GM21381 (cell line): ENCODE results near the gene SDHB.
"Not testable (repeated sequence)": the region's sequence is repeated elsewhere in the genome, so short reads cannot be mapped to it uniquely, and the experiment has no call there.

Experiments
- ATAC-seq: cut with Tn5 transposase; IDR thresholded peaks from one replicate; pipeline ENCODE4 v1.9.1; 2021; ENCODE audit warnings: mild to moderate bottlenecking, moderate library complexity; ENCODE audit not compliant: unreplicated experiment

SDHB gene

DNA sequence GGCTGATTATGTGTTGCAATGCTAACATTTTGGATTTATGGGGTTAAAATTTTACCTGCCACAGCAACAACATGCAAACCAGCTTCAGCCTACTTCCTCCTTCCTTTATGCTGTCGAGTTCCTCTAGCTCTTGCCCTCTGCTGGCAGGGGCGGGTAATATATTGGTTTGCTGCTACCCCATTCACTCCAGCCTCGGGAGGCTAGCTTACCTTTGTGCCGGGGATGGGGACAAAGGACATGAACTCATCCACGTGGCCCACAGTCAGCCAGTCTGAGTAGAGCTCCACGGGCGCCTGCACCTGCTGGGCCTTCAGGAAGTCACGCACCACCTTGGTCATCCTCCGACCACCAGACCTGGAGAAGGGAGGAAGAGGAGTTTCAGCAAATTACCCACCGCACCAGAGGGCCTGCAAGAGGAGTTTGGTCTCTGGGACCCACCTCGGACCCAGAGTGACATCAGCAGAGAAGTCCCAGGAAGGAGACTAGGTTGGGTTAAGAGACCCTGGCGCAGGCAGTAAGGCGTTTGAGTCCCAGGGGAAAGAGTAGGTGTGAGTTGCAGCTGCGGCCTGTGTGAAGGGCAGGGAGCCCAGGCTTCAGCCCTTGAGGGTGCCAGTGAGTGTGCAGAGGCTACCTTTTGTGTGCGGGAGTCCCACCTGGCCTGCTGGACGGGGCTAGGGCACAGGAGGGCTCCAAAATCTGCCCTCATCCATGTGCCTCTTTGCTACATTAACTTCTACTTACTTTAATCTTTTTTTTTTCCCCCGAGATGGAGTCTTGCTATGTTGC is 21.8 kb upstream of the SDHB start:
- no peak for ATAC-seq

DNA sequence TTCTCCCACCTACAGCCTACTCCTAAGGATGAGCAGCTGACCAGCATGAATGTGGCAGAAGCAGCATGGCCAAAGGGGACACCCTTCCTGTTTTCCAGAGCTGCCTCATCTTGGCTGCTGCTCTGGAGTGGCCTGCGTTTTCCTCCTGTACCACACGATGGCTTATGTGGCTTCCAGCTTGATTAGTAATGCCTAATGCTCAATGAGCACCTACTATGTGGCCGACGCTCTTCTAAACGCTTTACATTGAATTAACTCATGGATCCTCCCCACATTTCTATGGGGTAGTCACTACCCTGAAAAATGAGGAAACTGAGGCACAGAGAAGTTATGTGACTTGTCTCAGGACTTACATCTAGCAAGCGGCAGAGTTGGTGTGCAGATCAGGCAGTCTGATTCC is 18.0 kb upstream of the SDHB start:
- no peak for ATAC-seq

DNA sequence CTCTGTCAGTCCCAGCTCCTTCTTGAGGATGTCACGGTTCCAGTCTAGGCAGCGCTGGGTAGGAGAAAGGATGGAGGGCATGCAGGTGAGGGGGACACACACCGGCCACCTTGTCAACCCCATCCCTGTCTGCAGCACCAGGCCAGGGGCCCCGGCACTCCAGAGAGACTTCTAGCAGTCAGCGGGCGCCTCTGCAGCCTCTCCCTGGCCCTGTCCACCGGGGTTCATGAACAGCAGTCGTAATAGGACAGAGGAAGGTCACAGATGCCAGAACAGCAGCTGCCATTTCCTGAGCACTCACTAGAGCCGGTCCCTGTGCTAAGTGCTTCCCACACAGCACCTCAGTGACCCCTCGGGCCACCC is 16.3 kb upstream of the SDHB start:
- ATAC-seq = no peak

DNA sequence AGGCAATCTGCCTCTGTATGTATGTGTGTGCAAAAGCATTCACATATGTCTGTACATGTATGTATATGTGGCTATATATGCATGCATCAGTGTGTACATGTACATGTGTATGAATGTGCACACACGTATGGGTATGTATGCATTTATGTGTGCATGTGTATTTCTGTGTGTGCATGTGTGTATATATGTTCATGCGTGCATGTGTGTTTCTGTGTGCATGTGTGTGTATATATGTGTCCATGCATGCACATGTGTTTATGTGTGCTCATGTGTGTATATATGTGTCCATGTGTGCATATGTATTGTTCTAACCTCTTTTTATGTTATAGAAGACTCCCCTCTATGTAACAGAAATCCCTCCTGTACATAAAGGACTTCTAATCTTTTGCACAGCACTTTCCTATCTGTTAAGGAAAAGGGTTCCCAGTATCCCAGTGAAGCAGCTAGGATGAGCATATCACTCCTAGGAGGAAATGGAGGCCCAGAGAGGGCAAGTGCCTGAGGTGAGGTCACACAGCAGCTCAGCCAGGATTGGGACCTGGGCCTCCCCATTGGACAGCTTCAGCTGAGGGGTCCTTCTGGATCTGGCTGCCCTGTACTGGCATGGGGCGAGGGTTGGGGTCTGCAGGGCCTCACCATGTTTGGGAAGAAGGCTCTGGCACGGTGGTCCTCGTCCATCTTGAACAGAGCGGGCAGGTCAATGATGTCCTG is 15.8 kb upstream of the SDHB start:
- no peak for ATAC-seq

DNA sequence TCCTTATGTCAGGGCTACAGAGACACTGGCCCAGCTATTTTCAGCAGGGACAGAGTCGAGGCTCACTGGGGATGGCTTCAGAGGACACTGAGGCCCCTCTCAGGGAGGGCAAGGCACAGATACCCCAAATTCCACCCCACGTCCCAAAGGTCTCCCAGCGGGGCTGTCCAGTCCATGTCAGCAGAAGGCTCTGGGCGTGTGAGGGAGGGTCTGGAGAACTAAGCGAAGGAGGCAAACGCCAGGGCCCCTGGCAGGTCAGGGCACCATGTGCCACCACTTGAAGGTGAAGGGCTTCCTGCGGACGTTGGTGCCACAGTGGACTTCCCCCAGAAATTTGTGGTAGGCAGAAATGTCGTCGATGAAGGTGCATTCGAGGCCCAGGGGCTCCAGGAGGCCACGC is 15.0 kb upstream of the SDHB start:
- ATAC-seq = no peak

DNA sequence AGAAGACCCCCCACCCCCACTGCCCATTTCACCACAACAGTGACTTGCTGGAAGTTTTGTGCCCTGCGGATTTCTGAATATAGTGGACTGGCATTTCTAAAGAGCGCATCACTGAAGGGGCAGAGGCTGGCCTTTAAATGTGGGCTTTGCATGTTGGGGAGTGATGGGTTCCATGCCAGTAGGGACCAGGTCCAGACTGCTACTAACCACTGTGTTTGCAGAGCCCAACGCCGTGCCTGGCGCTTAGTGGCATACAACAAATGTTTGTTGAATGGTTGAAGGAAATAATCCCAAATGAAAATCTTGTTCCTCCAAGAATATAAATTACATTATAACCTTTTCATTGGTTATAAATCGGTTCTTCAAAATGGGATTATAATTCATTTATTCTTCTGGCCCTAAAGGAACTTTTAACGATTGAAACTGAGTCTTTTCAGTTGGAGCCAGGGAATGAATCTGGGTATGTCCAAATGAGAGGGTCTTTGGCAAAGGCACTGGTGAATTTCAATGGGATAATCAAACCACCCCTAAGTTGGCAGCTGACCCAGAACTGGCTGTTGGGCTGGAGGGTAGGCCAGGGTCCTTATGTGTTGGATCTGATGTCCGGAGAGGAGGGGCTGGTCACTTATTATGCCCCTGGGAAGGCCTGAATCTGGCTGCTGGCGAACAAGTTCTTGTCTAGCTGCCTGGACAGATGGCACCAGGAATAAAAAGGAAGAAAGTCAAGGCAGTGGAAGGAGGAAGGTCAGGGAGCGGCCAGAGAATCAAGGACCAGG is 13.8 kb upstream of the SDHB start:
- no peak for ATAC-seq

DNA sequence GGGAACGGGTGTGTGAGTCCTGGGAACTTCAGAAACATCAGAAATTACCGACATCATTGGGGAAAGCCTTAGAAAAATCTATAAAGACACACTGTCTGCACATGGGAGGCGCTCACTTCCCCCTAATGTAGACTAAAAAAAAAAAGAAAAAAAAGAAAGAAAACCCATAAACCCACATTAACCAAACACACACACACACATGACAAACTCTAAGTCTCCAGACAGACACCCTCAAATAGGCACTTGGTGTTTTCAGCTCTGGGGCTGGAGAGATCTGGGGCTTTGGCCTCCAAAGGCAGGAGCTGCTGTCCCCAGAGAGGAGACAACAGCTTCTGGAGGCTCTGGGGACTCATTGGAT is 13.2 kb upstream of the SDHB start:
- ATAC-seq = no peak

DNA sequence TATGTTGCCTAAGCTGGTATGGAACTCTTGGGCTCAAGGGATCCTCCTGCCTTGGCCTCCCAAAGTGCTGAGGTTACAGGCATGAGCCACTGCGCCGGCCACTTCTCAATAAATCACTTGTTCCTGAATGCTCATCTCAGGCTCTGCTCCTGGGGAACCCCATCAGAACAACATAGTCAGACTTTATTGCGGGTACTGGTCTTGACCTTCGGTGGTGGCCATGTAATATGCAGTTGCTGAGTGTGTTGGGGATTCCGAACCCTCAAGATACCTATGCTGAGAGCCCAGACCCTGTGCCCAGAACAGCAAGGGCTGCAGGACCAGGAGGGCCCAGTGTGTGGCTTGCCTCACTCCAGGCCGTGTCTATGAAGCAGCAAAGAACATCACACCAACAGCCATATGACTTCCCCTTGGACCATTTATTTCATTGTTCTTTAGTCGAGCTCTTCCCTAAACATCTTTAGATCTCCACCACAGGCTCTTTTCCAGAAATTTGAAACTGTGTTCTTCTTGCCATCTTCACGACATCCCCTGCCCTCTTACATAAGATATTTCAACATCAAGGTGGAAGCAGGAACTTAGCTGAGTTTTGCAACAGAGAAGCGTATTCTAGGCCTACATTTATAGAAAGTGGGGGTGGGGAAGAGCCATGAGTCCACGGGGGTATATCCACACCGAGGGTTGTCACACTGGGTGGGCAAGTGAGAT is 12.7 kb upstream of the SDHB start:
- no peak for ATAC-seq

DNA sequence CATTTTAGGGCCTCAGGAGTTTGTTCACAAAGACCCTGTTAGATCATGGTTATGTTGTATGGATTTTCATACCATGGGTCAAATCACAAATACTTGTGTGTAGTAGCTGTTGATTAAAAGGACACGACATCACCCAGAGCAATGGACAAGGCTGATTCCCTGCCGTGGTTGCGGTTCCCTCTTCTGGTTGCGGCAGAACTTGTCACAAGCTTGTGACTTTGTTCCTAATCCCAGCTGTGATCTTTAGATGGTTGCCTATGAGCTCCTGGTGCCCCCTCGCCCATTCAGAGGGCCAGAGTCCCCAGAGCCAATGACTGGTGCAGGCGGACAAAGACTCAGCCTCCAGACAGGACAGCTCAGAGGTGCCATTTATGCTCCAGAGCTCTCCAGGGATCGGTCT is 11.8 kb upstream of the SDHB start:
- no peak for ATAC-seq

DNA sequence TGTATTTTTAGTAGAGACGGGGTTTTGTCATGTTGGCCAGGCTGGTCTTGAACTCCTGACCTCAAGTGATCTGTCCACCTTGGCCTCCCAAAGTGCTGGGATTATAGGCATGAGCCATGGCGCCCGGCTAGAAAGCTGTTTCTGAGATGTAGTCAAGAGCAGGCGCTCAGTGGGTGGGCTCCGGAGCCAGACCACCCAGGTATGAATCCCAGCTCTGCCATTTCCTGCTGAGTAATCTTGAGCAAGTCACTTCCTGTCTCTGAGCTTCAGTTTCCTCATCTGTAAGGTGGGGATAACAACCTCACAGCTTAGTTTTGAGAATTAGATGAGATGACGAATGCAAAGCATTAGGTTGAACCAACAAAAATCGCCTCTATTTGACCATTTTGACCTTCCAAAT is 8.9 kb upstream of the SDHB start:
- not testable (repeated sequence) for ATAC-seq

DNA sequence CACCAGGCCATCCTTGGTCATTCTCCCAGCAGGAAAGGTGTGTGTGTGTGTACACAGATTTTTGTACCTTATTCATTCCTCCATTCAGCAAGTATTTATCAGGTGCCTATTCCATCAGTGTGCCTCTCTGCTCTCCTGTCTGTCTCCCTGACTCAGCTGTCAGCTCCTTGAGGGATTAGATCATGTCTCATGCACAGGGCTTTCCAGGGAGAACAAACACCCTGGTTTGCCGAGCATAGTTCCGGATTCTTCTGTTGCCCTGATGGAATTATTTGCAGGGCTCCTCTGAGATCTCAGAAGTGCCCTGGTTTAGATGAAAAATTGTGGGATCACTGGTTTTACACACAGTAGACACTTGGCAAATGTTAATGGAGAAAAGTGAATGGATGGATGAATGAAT is 8.1 kb upstream of the SDHB start:
- no peak for ATAC-seq

DNA sequence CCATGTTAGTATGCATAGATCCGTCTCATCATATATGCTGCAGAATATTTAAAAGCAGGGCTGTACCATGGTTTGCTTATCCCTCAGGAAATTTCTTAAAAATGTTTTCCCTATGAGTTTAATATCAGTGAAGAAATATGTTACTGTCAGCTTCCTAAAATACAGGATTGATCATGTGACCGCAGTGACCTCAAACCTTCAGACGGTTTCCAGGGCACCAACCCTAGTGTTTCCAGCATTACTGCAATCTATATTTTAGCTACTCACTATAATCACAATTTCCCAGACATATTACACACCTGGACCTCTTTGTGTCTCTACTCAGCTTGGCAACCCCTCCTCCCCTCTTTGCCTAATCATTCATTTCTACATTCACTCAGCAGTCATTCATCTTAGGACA is 7.7 kb upstream of the SDHB start:
- ATAC-seq = no peak

DNA sequence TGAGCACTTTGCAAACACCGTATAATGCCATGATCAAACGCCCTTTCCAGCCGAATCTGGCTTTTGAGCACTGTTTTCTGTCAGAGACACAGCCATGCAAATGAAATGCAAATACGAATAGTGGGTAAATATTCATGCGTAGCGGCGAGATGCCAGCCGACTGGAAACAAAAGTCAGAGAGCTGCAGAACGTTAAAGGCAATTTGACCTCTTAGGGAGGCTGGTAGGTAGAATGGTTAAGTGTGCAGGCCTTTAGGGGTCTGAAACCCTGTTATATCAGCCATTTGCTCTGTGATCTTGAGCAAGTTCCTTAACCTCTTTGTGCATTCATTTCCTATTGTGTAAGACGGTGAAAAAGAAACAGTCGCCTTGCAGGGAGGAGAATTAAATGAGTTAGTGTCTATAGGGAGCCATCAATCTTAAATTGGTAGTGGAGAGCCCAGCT is 6.5 kb upstream of the SDHB start:
- ATAC-seq = no peak

DNA sequence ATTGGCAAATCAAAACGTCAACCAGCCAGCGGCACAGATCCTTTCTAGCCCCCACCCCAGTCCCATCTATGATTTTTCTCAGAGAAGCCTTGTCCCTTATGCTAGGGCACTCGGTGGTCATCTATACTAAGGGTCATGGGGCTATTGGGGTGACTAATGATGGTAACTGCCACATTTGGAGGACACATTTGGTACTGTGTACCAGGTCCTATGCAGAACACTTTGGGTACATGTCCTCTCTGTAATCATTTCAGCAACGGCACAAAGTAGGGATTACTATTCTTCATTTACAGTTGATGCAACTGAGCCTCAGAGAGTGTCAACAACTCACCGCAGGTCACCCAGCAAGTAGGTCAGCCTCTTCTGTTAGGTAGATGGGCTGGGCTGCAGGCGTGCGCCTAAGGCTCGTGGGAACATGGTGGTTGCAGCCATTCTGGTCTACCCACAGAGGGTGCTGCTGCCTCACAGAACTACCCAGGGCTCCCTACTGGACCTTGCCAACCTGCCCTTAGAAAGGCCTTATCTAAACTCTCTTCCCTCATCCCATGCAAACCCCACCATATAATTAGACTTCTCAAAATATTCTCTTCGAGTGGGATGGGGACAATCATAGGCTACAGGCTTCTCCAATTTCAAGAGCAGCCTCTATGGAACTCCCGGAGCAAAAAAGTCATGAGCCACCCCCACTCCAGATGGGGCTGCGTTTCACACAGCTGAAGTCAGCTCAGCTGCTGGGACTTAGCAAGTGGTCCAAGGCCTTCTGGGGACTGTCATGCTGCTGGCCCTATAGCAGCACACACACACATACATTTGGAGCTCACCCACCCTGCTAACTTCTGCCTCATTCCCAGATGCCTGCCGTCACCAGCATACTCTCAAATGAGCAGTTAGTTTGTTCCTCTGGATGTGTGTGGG is 5.8 kb upstream of the SDHB start:
- no peak for ATAC-seq

DNA sequence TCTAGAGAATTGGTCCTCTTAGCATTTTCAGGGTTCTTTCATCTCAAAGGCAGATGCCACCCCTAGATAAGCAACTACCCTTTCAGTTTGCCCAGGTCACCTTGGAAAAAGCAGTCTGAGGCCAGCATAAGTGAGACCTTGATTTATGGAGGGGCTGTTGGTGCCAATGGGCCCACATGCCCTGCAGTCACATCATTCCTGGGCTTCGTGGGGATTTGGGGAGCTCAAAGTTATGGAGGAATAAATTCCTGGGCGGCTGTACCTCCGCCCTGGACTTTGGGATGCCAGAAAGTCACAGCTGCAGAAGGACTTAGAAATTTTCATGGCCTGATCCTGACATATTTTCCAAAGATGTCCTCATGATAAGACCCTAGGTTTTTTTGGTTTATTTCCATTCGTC is 2.7 kb upstream of the SDHB start:
- ATAC-seq = no peak

DNA sequence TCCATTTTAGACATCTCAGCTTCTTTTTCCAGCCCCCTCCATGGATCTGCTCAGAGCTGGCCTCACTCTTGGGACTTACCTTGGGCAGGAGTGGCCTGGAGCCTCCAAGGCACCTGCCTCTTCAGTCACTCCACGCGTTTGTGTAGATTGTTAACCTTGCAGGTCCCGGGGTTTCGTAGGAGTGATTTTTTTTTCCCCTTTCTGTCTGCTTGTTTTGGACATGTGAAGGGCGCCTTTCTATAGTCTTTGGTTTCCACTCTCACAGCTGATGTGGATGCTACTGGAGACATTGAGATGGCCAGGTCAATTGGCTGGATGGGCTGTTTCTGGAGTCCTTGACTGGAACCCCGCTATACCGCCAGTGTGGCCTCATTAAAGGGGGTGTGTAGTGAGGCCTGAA is 2.0 kb upstream of the SDHB start:
- ATAC-seq = no peak

DNA sequence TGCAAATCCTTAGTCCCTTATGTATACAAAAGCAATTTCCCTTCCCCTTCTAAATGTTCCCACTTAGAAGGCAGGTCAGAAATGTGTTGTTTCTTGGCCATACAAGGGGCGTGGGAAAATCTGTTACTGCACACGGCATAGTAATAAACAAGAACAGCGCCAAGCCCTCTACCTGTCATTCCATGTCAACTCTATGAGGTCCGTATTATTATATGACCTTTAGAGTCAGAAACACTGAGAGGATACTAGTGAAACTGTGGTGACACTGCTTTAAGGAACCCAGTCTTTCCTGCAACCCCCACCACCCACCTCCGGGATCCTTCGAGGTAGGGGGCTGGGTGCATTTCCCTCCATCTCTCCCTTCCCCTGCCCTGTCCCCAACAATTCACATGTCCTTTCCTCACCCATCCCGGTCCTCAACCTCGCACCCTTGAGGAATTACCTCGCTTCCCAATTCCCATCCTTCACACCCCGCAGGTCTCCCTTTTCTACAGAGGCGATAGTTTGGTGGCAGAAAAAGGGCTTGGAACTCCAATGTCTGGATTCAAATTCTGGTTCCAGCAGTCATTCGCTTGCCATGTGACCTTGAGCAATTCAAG is 647 bp downstream of the SDHB start:
- no peak for ATAC-seq

DNA sequence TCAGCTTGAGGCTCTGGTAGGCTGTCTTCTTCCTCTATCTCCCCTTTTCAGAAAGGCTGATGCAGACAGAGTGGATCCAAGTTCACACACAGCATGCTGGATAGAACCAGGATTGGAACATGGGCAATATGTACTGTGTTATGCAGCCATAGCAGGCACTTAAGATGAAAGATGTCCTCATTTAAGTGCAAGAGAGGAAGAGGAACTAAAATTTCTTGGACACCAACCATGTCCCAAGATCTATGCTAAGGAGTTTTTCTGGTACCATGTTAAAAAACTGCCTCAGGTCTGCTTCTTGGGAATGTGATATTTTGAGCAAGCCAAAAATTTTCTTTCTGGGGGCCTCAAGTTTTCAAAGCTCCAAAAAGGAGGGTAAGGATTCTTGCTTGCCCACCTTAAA is 1.2 kb downstream of the SDHB start:
- no peak for ATAC-seq

DNA sequence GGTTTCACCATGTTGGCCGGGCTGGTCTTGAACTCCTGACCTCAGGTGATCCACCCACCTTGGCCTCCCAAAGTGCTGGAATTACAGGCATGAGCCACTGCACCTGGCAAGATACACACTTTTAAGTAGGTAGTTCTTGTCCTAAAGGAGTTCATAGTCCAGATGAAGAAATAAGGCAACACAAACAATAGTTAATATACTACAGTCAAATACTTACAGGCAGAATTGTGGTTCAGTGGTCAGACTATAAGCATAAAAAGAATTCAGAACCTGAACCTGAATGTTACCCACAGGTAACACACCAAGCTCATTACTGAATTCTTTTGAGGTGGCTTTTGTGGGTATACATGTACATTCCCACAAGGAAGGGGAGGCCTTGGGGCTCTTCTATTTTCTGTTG is 1.8 kb downstream of the SDHB start:
- ATAC-seq = no peak

DNA sequence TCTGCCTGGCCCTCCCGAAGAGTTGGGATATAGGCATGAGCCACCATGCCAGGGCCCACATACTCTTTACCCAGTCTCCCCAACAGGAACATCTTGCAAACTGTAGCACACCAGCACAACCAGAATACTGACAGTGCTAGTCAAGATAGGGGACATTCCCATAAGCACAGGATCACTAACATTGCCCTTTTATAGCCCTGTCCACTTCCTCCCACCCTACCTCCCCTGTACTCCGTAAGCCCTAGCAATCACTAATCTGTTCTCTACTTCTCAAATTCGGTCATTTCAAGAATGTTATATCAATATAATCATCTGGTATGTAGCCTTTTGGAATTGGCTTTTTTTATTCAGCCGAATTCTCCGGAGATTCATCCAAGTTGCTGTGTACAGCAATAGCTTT is 5.9 kb downstream of the SDHB start:
- ATAC-seq = no peak
